Epidermal melanocyte (primary cell): ENCODE data around the gene CFAP70.

Source experiments
- DNase-seq: peaks from one replicate; pipeline ENCODE4 v3.0.0; 2011; ENCODE audit warnings: low spot score; ENCODE audit not compliant: insufficient read length

Gene CFAP70

DNA sequence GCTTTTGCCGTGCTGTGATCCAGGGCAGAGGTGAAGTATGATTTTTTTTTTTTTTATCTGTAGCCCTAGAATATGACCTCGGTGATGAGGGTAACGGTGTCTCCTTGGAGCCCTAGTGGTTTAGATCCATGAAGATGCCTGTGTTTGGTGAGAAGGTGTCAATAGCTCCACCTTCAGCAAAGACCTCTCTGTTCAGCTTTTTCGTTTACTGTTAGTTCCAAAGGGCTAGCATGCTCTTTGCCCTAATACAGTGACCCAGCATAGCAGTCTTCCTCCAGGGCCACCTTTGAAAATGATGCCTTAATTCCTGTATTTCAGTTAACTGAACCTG is 105.5 kb downstream of the CFAP70 start:
- DNase-seq, result no peak

DNA sequence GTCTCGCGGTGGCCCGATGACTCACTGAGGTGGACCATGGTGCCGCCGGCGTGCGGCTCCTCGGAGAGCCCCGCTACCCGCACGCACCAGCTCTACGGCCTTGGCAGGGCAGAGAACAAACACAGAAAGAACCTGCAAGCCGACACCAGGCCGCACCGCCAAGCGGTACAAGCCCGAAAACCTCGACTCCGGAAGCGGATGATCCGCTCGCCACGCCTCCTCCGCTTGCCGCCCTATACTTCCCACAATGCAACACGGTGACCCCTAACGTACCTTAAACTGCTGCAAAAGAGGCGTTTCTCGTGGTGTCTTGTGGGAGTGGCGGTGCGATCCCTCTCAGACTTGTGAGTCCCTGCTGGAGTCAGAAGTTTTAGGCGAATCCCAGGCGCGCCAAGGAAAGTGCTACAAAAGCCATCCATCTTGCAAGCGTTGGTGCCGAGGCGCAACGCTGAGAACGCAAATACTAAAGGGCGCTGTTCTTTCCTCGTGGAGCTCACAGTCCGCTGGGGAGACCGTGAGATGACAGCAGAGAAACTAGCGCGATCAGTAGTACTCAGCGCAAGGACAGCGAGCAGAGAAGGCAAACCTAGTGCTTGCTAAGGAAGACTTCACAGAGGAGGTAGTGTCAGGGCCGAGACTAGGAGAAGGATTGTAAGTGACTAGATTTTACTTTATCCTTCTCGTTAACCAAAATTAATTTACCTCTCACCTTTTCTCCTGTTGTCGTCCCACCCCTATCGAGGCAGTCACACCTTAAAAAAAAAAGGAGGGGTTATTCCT is 106.0 kb downstream of the CFAP70 start, which contains the start of gene MRPS16:
Gene MRPS16 (minus strand): TSS at position 200 of the 780 bp plus-strand sequence. CDS start 162 bp downstream, at position 38.
- peak; percentile 93 for DNase-seq

DNA sequence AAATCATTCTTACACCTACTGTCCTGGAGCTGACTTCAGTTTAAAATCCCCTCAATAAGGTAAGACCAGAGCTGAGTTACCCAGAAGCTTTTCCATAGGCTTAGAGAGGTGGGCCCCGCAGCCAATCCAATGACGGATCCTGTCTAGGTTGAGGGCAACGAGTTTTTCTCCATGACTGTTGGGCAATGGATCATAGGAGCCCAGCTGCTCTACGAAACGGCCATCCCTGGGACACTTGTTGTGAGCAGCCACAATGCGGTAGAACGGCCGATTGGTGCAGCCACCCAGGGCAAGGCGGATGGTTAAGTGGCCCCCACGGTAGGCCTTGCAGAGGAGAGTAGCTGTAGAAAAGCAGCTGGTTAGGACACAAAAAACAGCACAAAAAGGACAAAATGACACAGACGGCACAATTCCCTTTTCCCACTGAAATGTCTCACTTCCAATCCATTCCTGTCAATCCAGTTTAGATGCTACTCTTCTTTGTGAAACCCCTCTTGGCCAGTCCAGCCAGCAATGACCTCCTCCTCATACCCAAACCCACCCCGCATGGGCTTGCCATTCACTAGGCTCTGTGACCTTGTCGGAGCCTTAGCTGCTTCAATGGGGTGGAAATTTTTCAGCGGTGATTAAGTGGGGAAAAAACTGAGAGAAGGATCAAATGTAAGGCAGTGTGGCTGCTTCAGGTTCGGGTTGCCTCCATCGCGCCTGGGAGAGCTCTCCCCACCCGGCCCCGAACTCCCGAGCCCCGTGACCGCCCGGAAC is 106.8 kb downstream of the CFAP70 start:
- no peak for DNase-seq

- no peak for DNase-seq
Measured at GRCh38 chr10:73248259-73248724, 110.4 kb downstream of the CFAP70 start.

DNA sequence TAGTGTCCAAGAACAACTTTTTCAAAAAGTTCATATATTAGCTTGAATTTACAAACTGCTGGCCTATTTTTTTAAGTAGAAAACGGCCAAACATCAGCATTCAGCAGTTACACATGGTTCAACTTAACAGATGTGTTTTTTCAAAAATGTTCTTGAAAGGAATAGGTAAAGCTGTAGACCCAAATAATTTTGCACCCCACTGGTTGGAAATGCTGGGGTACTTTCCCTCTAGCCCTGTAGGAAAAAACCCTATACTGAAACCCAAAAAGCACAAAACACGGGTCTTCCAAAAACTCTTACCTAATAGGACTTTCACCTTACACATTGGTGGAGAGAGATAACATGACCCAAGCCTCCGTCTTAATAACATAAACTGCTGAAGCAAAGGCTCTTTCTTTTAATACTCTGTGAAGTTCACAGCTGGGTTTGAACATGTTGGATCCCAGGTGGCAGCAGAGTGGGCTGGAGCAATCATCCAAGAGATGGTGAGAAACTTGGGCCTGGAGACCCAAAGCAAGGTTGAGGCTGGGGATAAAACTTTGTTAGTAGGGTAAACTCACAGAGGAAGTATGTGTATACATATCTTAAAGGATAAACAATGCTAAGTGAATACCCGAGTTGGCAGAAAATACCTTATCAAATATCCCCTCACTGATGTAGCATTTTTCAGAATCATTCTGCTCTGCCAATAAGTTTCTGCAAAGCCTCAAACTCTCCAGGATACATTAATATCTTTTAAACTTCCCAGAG is 111.0 kb downstream of the CFAP70 start:
- DNase-seq, result no peak

DNA sequence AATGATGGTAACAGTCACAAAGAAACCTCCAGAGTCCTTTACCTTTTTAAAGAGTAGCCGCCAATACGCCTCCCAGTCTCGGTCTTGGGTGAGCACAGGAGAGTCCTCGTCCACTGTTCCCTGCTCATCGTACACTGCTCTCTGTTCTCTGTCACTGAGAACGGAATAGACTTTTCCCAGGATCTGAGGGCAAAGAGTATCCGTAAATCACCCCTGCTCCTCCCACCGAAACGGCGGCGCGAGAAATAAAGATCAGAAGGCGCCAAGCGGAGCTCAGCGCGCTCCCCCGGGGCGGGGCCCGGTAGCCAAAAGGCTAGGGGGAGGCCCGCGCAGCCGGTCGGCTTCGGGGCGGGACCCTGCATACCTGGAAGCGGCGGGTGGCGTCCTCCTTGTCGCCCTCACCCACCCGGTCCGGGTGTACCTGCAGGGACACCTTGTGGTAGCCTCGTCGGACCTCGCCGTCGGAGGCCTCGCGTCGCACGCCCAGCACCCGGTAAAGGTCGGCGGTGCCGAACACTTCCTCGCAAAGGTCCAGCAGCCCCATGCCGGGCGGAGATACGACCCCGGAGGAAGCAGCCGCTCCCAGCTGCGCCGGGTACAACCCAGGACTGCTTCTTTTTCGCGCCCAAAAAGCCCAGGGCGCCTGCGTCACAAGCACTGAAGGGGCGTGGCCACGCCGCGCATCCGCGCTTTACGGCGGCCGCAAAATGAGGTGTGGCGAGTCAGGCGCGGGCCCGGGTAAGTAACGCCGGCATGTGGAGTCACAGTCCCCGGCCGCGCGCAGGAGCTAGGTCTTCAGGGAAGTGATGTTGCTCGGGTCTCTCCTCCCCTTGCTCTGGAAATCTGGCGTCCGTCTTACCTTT is 111.8 kb downstream of the CFAP70 start, which contains the start of gene DNAJC9:
Gene DNAJC9 (minus strand): TSS at position 610 of the 863 bp plus-strand sequence. CDS start 66 bp downstream, at position 544.
- peak; percentile 76 for DNase-seq

DNA sequence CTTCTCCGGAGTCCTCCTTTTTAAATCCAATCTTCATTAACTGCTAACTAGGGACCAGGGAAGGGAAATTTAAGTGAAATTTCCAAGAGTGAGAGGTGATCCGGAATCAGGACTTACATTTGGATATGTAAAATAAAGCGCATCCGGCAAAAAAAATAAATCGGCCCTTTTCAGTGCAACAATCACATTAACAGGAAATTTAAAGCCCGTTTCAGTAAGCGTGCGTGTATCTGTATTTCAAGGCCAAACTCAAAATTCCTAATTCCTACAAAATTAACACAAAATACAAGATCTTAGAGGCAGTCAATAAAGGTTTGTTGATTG is 112.4 kb downstream of the CFAP70 start:
- DNase-seq, result no peak

DNA sequence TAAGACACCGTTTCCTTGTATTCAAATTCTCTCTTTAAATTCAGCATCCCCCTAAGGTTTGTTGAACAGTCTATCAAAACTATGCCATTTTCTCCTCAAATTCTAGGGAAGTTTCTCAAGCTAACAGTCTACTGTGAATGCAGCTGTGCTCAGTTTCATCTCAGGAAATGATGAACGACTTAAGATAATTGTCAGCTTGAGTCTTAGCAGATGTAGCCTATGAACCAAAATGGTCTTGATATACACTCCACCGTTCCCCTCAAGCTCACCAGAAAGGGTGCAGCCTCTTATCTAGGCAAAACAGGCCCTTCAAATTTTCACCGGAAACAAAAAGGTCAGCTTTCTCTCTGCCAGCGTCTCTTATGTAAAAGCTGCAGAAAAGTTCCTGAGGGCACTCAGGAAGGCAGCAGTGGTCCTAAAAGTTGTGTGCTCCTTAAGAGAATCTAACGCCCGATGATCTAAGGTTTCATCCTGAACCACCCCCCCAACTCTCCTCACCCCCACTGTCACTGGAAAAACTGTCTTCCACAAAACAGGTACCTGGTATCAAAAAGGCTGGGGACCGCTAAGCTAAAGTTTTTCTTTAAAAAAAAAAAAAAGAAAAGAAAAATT is 113.7 kb downstream of the CFAP70 start:
- DNase-seq, result no peak

- DNase-seq, result no peak
Measured at GRCh38 chr10:73239908-73240307, 118.8 kb downstream of the CFAP70 start.

GRCh38 chr10:73238990-73239566 is 119.6 kb downstream of the CFAP70 start:
- DNase-seq, result no peak

- no peak for DNase-seq
Measured at GRCh38 chr10:73234695-73235094, 124.0 kb downstream of the CFAP70 start.

GRCh38 chr10:73233883-73234282 is 124.8 kb downstream of the CFAP70 start:
- DNase-seq, result no peak

GRCh38 chr10:73232887-73233286 is 125.8 kb downstream of the CFAP70 start:
- no peak for DNase-seq

GRCh38 chr10:73229567-73229966 is 129.1 kb downstream of the CFAP70 start:
- DNase-seq, result no peak

- no peak for DNase-seq
Measured at GRCh38 chr10:73228247-73228646, 130.4 kb downstream of the CFAP70 start.

GRCh38 chr10:73226663-73227062 is 132.0 kb downstream of the CFAP70 start:
- DNase-seq, result no peak

GRCh38 chr10:73225518-73225917 is 133.1 kb downstream of the CFAP70 start:
- DNase-seq, result no peak

DNA sequence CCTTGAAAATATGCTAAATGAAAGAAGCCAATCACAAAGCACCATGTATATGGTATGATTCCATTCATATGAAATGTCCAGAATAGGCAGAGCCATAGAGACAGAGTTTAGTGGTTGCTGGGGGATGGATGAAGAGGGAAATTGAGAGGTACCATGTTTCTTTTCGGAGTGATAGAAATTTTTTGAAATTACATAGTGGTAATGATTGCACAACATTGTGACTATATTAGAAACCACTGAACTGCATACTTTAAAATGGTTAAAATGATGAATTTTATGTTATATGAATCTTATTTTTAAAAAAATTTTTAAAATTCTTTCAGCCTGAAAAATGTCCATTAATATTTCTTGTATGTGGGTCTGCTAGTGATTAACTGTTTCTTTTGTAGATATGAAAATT is 137.7 kb downstream of the CFAP70 start:
- DNase-seq, result no peak

DNA sequence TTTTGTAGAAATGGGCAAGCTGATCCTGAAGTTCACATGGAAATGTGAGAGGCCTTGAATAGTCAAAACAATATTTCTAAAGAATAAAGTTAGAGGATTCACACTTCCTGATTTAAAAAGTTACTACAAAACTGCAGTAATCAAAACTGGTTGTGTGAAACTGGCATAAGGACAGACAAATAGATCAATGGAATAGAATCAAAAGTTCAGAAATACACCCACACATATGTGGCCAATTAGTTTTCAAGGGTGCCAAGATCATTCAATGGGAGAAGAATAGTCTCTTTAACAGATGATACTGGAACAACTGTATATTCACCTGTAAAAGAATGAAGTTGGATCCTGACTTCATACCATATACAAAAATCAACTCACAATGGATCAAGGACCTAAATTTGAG is 139.3 kb downstream of the CFAP70 start:
- DNase-seq, result no peak
